ENCODE data around the gene PDE1C.
A peak's percentile ranks its signal among the peaks of the same experiment; 100 is the strongest.

Gene PDE1C

GRCh38 chr7:31772211-31772610, 298.0 kb downstream of the PDE1C start:
- DNase-seq (ENCODE audit: low spot score), result no peak

- DNase-seq (ENCODE audit: low spot score), result no peak
These were observed 302.4 kb downstream of the PDE1C start for GRCh38 chr7:31767686-31768358.

GRCh38 chr7:31764462-31764861, 305.7 kb downstream of the PDE1C start:
- no peak for DNase-seq (ENCODE audit: low spot score)

- no peak for DNase-seq (ENCODE audit: low spot score)
These were observed 306.7 kb downstream of the PDE1C start for GRCh38 chr7:31763548-31763947.

GRCh38 chr7:31761646-31762045, 308.6 kb downstream of the PDE1C start:
- DNase-seq (ENCODE audit: low spot score), result no peak

GRCh38 chr7:31758755-31759154, 311.5 kb downstream of the PDE1C start:
- DNase-seq (ENCODE audit: low spot score), result no peak

- no peak for DNase-seq (ENCODE audit: low spot score)
These were observed 318.5 kb downstream of the PDE1C start for GRCh38 chr7:31751726-31752125.

GRCh38 chr7:31748084-31748483, 322.1 kb downstream of the PDE1C start:
- DNase-seq (ENCODE audit: low spot score), result no peak

- DNase-seq (ENCODE audit: low spot score), result no peak
These were observed 322.7 kb downstream of the PDE1C start for GRCh38 chr7:31747553-31747952.

GRCh38 chr7:31744294-31744874, 325.8 kb downstream of the PDE1C start:
- DNase-seq (ENCODE audit: low spot score), result peak; percentile 31

- DNase-seq (ENCODE audit: low spot score), result no peak
These were observed 328.4 kb downstream of the PDE1C start for GRCh38 chr7:31741852-31742251.

GRCh38 chr7:31735991-31736982, 333.9 kb downstream of the PDE1C start:
- peak; percentile 12 for DNase-seq (ENCODE audit: low spot score)

GRCh38 chr7:31734456-31734855, 335.8 kb downstream of the PDE1C start:
- DNase-seq (ENCODE audit: low spot score), result no peak

- no peak for DNase-seq (ENCODE audit: low spot score)
These were observed 340.9 kb downstream of the PDE1C start for GRCh38 chr7:31729195-31729804.

- DNase-seq (ENCODE audit: low spot score), result no peak
These were observed 345.5 kb downstream of the PDE1C start for GRCh38 chr7:31724696-31725095.

GRCh38 chr7:31720366-31720765, 349.8 kb downstream of the PDE1C start:
- DNase-seq (ENCODE audit: low spot score), result no peak

GRCh38 chr7:31716355-31716754, 353.9 kb downstream of the PDE1C start:
- DNase-seq (ENCODE audit: low spot score), result no peak

- no peak for DNase-seq (ENCODE audit: low spot score)
These were observed 360.0 kb downstream of the PDE1C start for GRCh38 chr7:31710171-31710570.

- no peak for DNase-seq (ENCODE audit: low spot score)
These were observed 363.1 kb downstream of the PDE1C start for GRCh38 chr7:31707089-31707488.

GRCh38 chr7:31705377-31705776, 364.8 kb downstream of the PDE1C start:
- no peak for DNase-seq (ENCODE audit: low spot score)

GRCh38 chr7:31702354-31702753, 367.9 kb downstream of the PDE1C start:
- no peak for DNase-seq (ENCODE audit: low spot score)
